Stomach (tissue), 4 donors: ENCODE results near the gene UNC5B.

Source experiments
- EP300 ChIP-seq: sonication (generic); formaldehyde crosslinking; IDR thresholded peaks from one replicate; pipeline ENCODE4 v1.6.1; 2017; ENCODE audit warnings: antibody characterized with exemption
- POLR2A ChIP-seq, 4 donors: fragments of 450-650 bp; IDR thresholded peaks; one replicate each; pipeline ENCODE4 v1.6.1; 2016; ENCODE audit warnings: antibody characterized with exemption in 4 of 4, control low read depth in 2 of 4, mild to moderate bottlenecking in 1 of 4, moderate library complexity in 1 of 4
- POLR2AphosphoS5 ChIP-seq, 3 donors: sonication (generic); formaldehyde crosslinking; IDR thresholded peaks; one replicate each; pipeline ENCODE4 v1.6.1; 2016; ENCODE audit warnings: antibody characterized with exemption in 3 of 3
- TF ChIP-seq, protein P1 (sequence below), 7 experiments: fragments of 450-650 bp in 4 of 7; fragments of 200-600 bp in 3 of 7; sonication (generic) in 3 of 7; IDR thresholded peaks; one replicate each; pipeline ENCODE4 v1.5.1; 2016 to 2019; ENCODE audit warnings: antibody characterized with exemption in 7 of 7, control low read depth in 2 of 7, mild to moderate bottlenecking in 1 of 7

DNA sequence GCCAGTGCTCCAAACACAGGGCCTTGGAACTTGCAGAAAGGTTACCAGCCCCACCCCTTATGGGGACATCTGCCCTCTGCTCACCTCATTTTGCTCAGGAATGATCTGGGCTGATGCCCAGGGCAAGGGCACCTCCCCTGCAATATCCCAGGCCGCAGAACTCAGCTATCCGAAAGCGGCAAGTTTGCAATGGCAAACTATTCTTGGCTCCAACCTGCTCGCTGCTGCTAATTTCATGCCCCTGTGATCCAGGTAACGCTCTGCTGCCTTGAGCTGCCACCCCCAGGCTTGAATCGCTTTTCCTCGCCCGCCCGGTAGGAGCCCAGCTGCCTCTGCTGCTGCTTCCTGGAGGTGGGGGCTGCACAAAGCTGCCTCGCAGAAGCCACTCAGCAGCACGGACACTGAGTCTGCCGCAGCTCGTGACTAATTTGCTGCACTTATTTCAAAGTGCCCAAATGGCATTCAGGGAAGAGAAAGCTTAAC is 124.9 kb downstream of the UNC5B start:
- TF ChIP-seq POLR2A (IDR thresholded peaks at IDR 0.05) = no peak
- TF ChIP-seq, protein P1, sequence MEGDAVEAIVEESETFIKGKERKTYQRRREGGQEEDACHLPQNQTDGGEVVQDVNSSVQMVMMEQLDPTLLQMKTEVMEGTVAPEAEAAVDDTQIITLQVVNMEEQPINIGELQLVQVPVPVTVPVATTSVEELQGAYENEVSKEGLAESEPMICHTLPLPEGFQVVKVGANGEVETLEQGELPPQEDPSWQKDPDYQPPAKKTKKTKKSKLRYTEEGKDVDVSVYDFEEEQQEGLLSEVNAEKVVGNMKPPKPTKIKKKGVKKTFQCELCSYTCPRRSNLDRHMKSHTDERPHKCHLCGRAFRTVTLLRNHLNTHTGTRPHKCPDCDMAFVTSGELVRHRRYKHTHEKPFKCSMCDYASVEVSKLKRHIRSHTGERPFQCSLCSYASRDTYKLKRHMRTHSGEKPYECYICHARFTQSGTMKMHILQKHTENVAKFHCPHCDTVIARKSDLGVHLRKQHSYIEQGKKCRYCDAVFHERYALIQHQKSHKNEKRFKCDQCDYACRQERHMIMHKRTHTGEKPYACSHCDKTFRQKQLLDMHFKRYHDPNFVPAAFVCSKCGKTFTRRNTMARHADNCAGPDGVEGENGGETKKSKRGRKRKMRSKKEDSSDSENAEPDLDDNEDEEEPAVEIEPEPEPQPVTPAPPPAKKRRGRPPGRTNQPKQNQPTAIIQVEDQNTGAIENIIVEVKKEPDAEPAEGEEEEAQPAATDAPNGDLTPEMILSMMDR (IDR thresholded peaks at IDR 0.05) = no peak
- no peak for TF ChIP-seq EP300
- no peak for TF ChIP-seq POLR2AphosphoS5 (IDR thresholded peaks at IDR 0.05)
